ENCODE data around the gene LNPEP. TPM values are rescaled to one million over a fixed set of nuclear protein-coding genes. Genes with fewer than 3 reads are reported as not detected.

Gene LNPEP
- 4.7 TPM in 2 replicates for polyA plus RNA-seq (2013)

DNA sequence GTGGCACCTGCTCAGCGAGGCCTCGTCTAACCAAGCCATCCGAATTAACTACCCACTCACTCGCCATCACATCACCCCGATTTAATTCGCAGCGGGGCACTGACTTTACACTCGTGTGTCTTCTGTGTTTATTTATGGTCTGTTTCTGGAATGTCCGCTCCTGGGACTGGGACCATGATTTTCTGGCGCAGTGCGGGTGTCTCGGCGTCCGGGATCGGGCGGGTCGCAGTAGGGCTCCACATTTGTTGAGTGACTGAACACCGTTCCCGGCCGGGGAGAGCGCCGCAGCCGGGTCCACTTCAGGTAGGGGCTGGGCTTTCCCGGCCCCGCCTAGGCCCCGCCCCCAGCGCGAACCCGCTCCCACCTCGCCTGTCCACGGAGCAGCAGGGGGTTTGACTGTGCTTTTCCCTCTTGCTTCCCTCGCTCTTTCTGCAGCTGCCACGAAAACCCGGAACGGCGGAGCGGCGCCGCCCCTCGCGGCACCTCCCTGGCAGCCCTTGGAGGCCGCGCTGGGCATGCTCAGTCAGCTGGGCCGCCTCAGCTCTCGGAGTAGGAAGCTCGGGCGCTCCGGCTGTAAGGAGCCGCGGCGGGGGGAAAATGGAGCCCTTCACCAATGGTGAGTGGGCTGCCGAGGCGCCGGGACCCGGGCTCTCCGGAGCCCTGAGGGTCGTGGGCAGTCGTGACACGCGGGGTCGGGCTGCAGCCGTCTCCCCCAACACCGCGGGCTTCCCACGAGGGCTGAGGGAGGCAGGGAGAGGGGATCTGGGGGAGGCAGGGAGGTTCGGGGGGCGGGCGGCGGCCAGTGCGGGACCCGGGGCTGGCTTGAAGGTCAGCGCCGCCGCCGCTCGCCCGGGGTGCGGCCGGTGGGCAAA is at the start of gene LNPEP:
TSS of gene LNPEP (plus strand) at position 522 of the 872 bp plus-strand sequence. CDS start at position 598, 76 bp downstream.
- DNase-seq: peak; percentile 96 to 98

DNA sequence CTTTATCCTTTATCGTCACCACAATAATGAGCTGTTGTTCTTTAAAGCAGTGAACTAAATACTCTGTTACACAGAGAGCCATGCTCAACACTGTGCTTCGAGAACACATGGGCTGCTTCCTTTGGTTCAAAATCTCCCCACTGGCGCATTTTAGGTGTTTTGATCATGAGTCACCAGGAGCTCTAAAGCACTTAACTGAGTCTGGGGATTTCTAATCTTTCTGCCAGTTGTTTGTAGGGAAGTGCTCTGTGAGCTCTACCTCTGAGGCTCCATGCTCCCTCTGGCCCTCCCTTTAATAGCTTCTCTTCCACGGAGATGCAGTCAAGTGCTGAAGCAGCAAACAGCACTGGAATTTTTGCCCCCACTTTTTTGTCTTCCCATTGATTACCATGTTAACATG is 42.5 kb upstream of the LNPEP start:
- H3K23ac ChIP-seq (ENCODE audit: low read length): no peak overlapping the region
- H3K79me1 ChIP-seq (ENCODE audit: low read length): no peaks in the 10 kb centered on the region
- no peak overlapping the region for H3K4me3 ChIP-seq (ENCODE audit: low read depth, low read length)
- no peak overlapping the region for H3K18ac ChIP-seq (ENCODE audit: low read length)
- no peak overlapping the region for H2AK5ac ChIP-seq (ENCODE audit: low read length)
- no peak overlapping the region for H3K9ac ChIP-seq (ENCODE audit: low read length)
- H3K4me1 ChIP-seq (ENCODE audit: control insufficient read depth in 1 of 2, insufficient read depth in 2 of 2, low read length in 2 of 2): peaks cover 3 to 4% of the 10 kb centered on the region in 2 experiments
- no peaks in the 10 kb centered on the region for H3K36me3 ChIP-seq (ENCODE audit: control insufficient read depth in 1 of 2, insufficient read depth in 2 of 2, low read length in 2 of 2)
- no peak overlapping the region for H4K12ac ChIP-seq (ENCODE audit: low read depth, low read length)
- H3K79me2 ChIP-seq (ENCODE audit: control insufficient read depth, insufficient read depth, low read length, poor library complexity): no peaks in the 10 kb centered on the region
- no peak overlapping the region for H2AFZ ChIP-seq (ENCODE audit: insufficient read depth, low read length, poor library complexity)
- no peak overlapping the region for H4K91ac ChIP-seq (ENCODE audit: low read depth, low read length)
- no peak overlapping the region for H4K8ac ChIP-seq (ENCODE audit: low read depth, low read length)
- H3K14ac ChIP-seq (ENCODE audit: low read length): no peak overlapping the region
- H3K4ac ChIP-seq (ENCODE audit: low read depth, low read length): no peak overlapping the region
- H2BK12ac ChIP-seq (ENCODE audit: low read length): no peak overlapping the region
- no peak overlapping the region for H3K27ac ChIP-seq (ENCODE audit: low read depth, low read length)
- peak overlapping the region; percentile 24 for H3K4me2 ChIP-seq (ENCODE audit: low read length)
- WGBS (ENCODE audit: extremely low coverage, insufficient coverage, insufficient read length): no CpG with 5 or more reads among the region's 4 CpGs
- peak; percentile 47 to 60 for DNase-seq
- H3K27me3 ChIP-seq (ENCODE audit: insufficient read depth, low read length): no peaks in the 10 kb centered on the region
- no peak overlapping the region for H2BK120ac ChIP-seq (ENCODE audit: insufficient read depth, low read length, poor library complexity)
- H3K9me3 ChIP-seq (ENCODE audit: insufficient read depth, low read depth, low read length): no peaks in the 10 kb centered on the region
- H2BK5ac ChIP-seq (ENCODE audit: low read depth, low read length, poor library complexity): no peak overlapping the region

More for the DNA sequence above, at the start of gene LNPEP:
- Histone ChIP-seq H2BK120ac (ENCODE audit: insufficient read depth, low read length, poor library complexity) (peak within 1 kb of the TSS; percentile 71), H2BK5ac (ENCODE audit: low read depth, low read length, poor library complexity) (peak within 1 kb of the TSS; percentile 58), H3K4ac (ENCODE audit: low read depth, low read length) (peak within 1 kb of the TSS; percentile 34), H3K4me3 (ENCODE audit: low read depth, low read length) (peak within 1 kb of the TSS; percentile 91), H2AFZ (ENCODE audit: insufficient read depth, low read length, poor library complexity) (peak within 1 kb of the TSS; percentile 80), H2BK12ac (ENCODE audit: low read length) (peak within 1 kb of the TSS; percentile 90), H2AK5ac (ENCODE audit: low read length) (no peak within 1 kb of the TSS), H3K23ac (ENCODE audit: low read length) (no peak within 1 kb of the TSS), H4K12ac (ENCODE audit: low read depth, low read length) (peak within 1 kb of the TSS; percentile 71), H3K79me2 (ENCODE audit: control insufficient read depth, insufficient read depth, low read length, poor library complexity) (peaks cover 10% of the 10 kb centered on the region), H3K79me1 (ENCODE audit: low read length) (peaks cover 16% of the 10 kb centered on the region), H4K91ac (ENCODE audit: low read depth, low read length) (peak within 1 kb of the TSS; percentile 85), H3K27me3 (ENCODE audit: insufficient read depth, low read length) (no peaks in the 10 kb centered on the region), H3K36me3 (ENCODE audit: control insufficient read depth in 1 of 2, insufficient read depth in 2 of 2, low read length in 2 of 2) (no peaks in the 10 kb centered on the region), H3K9ac (ENCODE audit: low read length) (peak within 1 kb of the TSS; percentile 91), H3K4me2 (ENCODE audit: low read length) (peak within 1 kb of the TSS; percentile 97), H3K27ac (ENCODE audit: low read depth, low read length) (peak within 1 kb of the TSS; percentile 88), H3K9me3 (ENCODE audit: insufficient read depth, low read depth, low read length) (no peaks in the 10 kb centered on the region), H3K4me1 (ENCODE audit: control insufficient read depth in 1 of 2, insufficient read depth in 2 of 2, low read length in 2 of 2) (no peaks in the 10 kb centered on the region), H3K18ac (ENCODE audit: low read length) (peak within 1 kb of the TSS; percentile 86), H3K14ac (ENCODE audit: low read length) (peak within 1 kb of the TSS; percentile 78), H4K8ac (ENCODE audit: low read depth, low read length) (peak within 1 kb of the TSS; percentile 79)
- no CpG with 5 or more reads among the region's 79 CpGs for WGBS (ENCODE audit: extremely low coverage, insufficient coverage, insufficient read length)

DNA sequence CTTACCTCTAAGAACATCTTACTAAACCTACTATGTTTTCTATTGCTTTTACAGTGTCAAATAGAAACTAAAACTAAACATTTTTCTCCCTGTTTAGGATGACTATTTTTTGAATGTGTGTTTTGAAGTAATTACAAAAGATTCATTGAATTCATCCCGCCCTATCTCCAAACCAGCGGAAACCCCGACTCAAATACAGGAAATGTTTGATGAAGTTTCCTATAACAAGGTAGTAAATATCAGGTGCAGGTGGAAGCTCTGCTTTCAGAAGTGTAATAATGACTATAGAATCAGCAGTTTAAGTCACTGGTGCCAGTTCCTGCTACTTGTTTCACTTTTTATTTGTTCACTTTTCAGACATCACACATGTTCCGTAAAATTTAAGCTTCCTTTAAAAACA is 39.6 kb upstream of the LNPEP start:
- Histone ChIP-seq H2AFZ (ENCODE audit: insufficient read depth, low read length, poor library complexity) (no peak overlapping the region), H3K36me3 (ENCODE audit: control insufficient read depth in 1 of 2, insufficient read depth in 2 of 2, low read length in 2 of 2) (no peaks in the 10 kb centered on the region), H3K79me1 (ENCODE audit: low read length) (no peaks in the 10 kb centered on the region), H3K23ac (ENCODE audit: low read length) (no peak overlapping the region), H2BK12ac (ENCODE audit: low read length) (no peak overlapping the region), H3K14ac (ENCODE audit: low read length) (no peak overlapping the region), H3K27ac (ENCODE audit: low read depth, low read length) (no peak overlapping the region), H2AK5ac (ENCODE audit: low read length) (no peak overlapping the region), H3K27me3 (ENCODE audit: insufficient read depth, low read length) (no peaks in the 10 kb centered on the region), H4K91ac (ENCODE audit: low read depth, low read length) (no peak overlapping the region), H3K4ac (ENCODE audit: low read depth, low read length) (no peak overlapping the region), H3K4me3 (ENCODE audit: low read depth, low read length) (no peak overlapping the region), H4K12ac (ENCODE audit: low read depth, low read length) (no peak overlapping the region), H4K8ac (ENCODE audit: low read depth, low read length) (no peak overlapping the region), H3K18ac (ENCODE audit: low read length) (no peak overlapping the region), H3K9ac (ENCODE audit: low read length) (no peak overlapping the region), H3K9me3 (ENCODE audit: insufficient read depth, low read depth, low read length) (no peaks in the 10 kb centered on the region), H2BK5ac (ENCODE audit: low read depth, low read length, poor library complexity) (no peak overlapping the region), H3K79me2 (ENCODE audit: control insufficient read depth, insufficient read depth, low read length, poor library complexity) (no peaks in the 10 kb centered on the region), H3K4me1 (ENCODE audit: control insufficient read depth in 1 of 2, insufficient read depth in 2 of 2, low read length in 2 of 2) (peaks cover 3 to 4% of the 10 kb centered on the region in 2 experiments), H3K4me2 (ENCODE audit: low read length) (no peak overlapping the region), H2BK120ac (ENCODE audit: insufficient read depth, low read length, poor library complexity) (no peak overlapping the region)
- no peak for DNase-seq
- WGBS (ENCODE audit: extremely low coverage, insufficient coverage, insufficient read length): 100% methylated on average over 1 of the region's 4 CpGs

DNA sequence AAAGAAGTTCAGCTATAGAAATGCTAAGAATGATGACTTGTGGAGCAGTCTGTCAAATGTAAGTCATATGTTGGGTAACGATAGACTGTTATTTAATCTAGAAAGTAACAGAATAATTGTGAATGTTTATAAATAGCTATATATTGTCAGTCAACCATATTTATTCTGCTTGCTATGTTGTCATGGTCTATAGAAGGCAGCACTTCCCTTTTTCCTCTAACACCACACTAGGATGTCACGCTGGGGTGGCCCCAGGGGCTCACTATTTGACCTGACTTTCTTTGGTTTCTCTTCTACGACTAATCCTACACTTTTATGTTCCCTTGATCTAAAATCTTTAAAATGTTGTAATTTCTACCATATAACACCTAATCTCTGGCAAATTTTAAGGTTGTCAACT is 39.1 kb upstream of the LNPEP start:
- Histone ChIP-seq H3K79me1 (ENCODE audit: low read length) (no peaks in the 10 kb centered on the region), H2BK5ac (ENCODE audit: low read depth, low read length, poor library complexity) (no peak overlapping the region), H3K4me2 (ENCODE audit: low read length) (no peak overlapping the region), H3K9me3 (ENCODE audit: insufficient read depth, low read depth, low read length) (no peaks in the 10 kb centered on the region), H4K91ac (ENCODE audit: low read depth, low read length) (no peak overlapping the region), H3K23ac (ENCODE audit: low read length) (no peak overlapping the region), H3K27ac (ENCODE audit: low read depth, low read length) (no peak overlapping the region), H4K8ac (ENCODE audit: low read depth, low read length) (no peak overlapping the region), H3K4me1 (ENCODE audit: control insufficient read depth in 1 of 2, insufficient read depth in 2 of 2, low read length in 2 of 2) (peaks cover 3 to 4% of the 10 kb centered on the region in 2 experiments), H4K12ac (ENCODE audit: low read depth, low read length) (no peak overlapping the region), H3K36me3 (ENCODE audit: control insufficient read depth in 1 of 2, insufficient read depth in 2 of 2, low read length in 2 of 2) (no peaks in the 10 kb centered on the region), H3K4ac (ENCODE audit: low read depth, low read length) (no peak overlapping the region), H2BK12ac (ENCODE audit: low read length) (no peak overlapping the region), H2AFZ (ENCODE audit: insufficient read depth, low read length, poor library complexity) (no peak overlapping the region), H3K27me3 (ENCODE audit: insufficient read depth, low read length) (no peaks in the 10 kb centered on the region), H3K79me2 (ENCODE audit: control insufficient read depth, insufficient read depth, low read length, poor library complexity) (no peaks in the 10 kb centered on the region), H3K9ac (ENCODE audit: low read length) (no peak overlapping the region), H2AK5ac (ENCODE audit: low read length) (no peak overlapping the region), H3K14ac (ENCODE audit: low read length) (no peak overlapping the region), H3K4me3 (ENCODE audit: low read depth, low read length) (no peak overlapping the region), H2BK120ac (ENCODE audit: insufficient read depth, low read length, poor library complexity) (no peak overlapping the region), H3K18ac (ENCODE audit: low read length) (no peak overlapping the region)
- no CpG with 5 or more reads among the region's 3 CpGs for WGBS (ENCODE audit: extremely low coverage, insufficient coverage, insufficient read length)
- DNase-seq: peak in 1 of 2 donors; percentile 12
